RWPE1 (cell line): ENCODE results near the gene ERFE.
"Not testable (repeated sequence)": the region's sequence is repeated elsewhere in the genome, so short reads cannot be mapped to it uniquely, and the experiment has no call there.

Source experiments
- CTCF ChIA-PET: fragments of 350-600 bp; sonication (Branson Sonifier 250); formaldehyde crosslinking; extraction: SDS; loops from one replicate; lab custom pipeline; 2021; lab: Yijun Ruan, JAX
- POLR2A ChIA-PET: fragments of 400-600 bp; formaldehyde crosslinking; extraction: SDS; loops from one replicate; lab custom pipeline; 2020; ENCODE audit warnings: antibody characterized with exemption; ENCODE audit not compliant: low non-redundant PET; lab: Yijun Ruan, JAX
- DNase-seq: peaks from one replicate; pipeline ENCODE4 v3.0.0; 2012; ENCODE audit warnings: low spot score
- H3K27ac ChIP-seq: fragments of 450-650 bp; 2 replicates; pipeline ENCODE4 v1.5.1; 2017
- TF ChIP-seq, protein P1 (sequence below): fragments of 450-650 bp; conservative IDR thresholded peaks from 2 replicates; pipeline ENCODE4 v1.5.1; 2017; ENCODE audit warnings: low read depth, mild to moderate bottlenecking

Gene ERFE

DNA sequence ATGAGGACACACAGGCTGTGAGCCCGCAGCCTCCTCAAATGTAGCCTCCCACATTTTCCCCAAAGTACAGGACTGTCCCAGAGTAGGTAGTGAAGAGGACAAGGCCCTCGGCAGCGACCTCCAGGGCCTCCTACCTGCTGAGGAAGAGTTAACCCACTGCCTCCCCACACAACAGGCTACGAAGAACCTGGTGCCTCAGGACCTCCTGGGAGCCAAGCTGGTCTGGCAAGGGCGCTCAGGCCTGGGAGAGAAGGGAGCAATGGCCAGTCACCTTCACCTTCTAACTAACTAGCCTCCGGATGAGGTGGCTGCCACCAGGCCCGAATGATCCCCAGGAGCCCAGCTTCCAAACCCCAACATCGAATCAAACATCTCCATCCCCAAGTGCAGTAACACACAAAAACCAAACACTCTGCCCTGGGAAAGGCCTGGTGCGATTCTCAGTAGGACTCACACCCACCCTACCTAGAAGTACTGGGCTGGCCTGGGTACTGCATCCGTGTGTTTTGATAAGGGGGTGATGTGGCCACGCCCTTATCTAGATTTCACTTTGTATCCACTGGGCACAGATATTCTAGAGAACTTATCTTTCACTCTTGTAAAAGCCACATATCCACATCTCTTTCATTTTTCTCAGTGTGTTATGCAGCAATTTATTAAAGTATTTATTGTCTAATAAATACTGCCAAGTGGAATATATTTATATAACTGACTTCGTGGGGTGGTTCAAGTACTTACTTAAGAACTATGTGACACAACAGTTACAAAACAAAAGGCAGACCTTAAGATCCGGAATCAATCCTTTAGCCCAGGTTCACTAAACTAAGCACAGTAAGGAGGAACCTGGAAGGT is 9.7 kb downstream of the ERFE start:
- CTCF ChIA-PET, result interaction anchor here (1.0 kb wide), 1 partner anchor 9 kb away, joined by 3 read pairs; the partner anchor contains the start of gene ERFE
- POLR2A ChIA-PET, result no interaction called here
- peak overlapping the region; percentile 97 for H3K27ac ChIP-seq
- DNase-seq, result no peak
- TF ChIP-seq, protein P1, sequence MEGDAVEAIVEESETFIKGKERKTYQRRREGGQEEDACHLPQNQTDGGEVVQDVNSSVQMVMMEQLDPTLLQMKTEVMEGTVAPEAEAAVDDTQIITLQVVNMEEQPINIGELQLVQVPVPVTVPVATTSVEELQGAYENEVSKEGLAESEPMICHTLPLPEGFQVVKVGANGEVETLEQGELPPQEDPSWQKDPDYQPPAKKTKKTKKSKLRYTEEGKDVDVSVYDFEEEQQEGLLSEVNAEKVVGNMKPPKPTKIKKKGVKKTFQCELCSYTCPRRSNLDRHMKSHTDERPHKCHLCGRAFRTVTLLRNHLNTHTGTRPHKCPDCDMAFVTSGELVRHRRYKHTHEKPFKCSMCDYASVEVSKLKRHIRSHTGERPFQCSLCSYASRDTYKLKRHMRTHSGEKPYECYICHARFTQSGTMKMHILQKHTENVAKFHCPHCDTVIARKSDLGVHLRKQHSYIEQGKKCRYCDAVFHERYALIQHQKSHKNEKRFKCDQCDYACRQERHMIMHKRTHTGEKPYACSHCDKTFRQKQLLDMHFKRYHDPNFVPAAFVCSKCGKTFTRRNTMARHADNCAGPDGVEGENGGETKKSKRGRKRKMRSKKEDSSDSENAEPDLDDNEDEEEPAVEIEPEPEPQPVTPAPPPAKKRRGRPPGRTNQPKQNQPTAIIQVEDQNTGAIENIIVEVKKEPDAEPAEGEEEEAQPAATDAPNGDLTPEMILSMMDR, result no peak

DNA sequence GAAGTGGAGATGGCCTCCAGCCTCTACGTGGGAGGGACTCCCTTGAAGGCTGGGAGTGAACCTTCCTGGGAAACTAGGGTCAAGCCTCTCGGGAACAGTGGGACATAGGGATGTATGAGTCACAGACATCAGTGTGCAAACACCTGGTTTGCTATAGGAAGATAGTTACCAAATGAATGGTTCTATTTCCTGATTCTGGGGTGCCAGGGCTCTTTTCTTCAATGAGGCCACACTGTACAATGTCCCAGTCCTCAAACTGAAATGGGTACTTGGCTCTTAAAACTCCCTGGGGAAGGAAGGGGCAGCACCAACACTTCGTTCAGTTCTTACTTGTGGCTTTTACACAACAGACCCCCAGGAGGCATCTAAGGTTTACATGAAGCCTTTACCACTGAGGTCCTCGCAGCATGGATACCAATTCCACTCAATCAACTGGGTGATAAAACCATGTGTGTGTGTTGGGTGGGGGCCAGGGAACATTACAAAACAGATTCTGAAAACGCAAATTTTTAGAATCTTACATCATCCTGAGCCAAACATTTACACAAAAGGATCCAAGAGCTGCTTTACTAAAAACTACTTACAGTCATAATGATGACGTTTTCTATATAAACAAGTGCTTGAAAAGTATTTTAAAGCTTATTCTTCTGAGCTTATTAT is 10.4 kb downstream of the ERFE start:
- TF ChIP-seq, protein P1, result no peak
- POLR2A ChIA-PET, result no interaction called here
- CTCF ChIA-PET, result interaction anchor here (0.7 to 0.9 kb wide), 2 partner anchors 10 to 246 kb away, joined by 3 to 4 read pairs; partner anchors contain the start of gene ERFE
- peak overlapping the region; percentile 97 for H3K27ac ChIP-seq
- peak; percentile 52 for DNase-seq

DNA sequence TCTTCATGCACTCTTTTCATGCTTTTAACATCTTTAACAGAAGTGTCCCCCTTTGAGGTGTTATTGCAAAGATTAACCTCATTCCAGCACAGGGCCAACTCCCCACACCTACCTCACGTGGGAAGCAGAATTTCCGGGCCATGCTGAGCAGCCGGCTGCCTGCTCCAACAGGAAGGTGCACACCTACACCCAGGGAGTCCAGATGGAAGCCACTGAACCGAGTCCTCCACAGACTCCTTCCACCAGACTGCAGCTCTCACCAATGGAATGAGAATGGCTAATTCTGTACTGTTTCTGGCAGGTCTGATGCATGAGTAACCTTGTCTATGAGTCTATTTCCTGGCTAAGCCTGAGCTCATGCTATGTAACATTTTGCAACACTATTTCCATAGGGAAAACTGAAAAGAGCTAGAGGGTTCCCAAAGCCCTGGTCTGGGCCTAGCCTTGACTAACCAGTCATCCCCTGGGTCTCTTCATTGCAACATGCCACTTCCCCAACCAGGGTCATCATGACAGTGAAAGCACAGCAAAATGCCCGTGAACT is 11.0 kb downstream of the ERFE start:
- POLR2A ChIA-PET, result interaction anchor here (0.6 kb wide), 1 partner anchor 246 kb away, joined by 3 read pairs; no protein-coding TSS in a partner anchor
- CTCF ChIA-PET, result interaction anchor here (0.7 to 0.9 kb wide), 2 partner anchors 11 to 246 kb away, joined by 3 to 4 read pairs; partner anchors contain the start of gene ERFE
- TF ChIP-seq, protein P1, result no peak
- DNase-seq, result peak; percentile 90
- peak overlapping the region; percentile 97 for H3K27ac ChIP-seq

DNA sequence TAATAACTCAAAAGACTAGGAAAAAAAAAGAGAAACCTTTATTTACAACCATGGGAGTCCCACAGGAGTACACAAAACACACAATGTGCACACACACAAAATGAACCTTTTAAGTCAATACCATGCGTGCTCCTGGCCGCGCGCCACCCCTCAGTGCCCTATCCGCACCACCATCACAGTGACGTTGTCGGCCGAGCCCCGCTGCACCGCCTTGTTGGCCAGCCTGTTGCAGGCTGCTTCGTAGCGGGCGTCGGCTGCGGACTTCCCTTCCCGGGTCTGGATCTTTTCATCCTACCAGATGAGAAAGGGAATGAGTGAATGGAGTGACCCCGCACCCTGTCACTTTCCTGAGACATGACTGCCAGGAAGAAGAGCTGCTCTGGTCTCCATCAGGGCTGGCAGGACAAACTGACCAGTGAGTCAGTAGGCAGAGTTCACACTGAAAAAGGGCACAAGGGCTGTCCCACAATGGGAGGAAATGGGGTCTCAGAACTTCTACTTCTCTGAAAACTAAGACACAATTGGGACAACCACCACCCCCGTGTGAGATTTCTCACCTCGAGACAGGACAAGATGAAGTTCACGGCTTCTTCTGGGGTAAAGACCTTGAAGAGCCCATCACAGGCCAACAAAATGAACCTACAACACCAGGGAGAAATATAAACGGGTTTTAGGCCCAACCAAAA is 11.8 kb downstream of the ERFE start:
- TF ChIP-seq, protein P1, result no peak
- no peak for DNase-seq
- ChIA-PET CTCF (no interaction called here), POLR2A (interaction anchor here (0.6 kb wide), 1 partner anchor 246 kb away, joined by 3 read pairs; no protein-coding TSS in a partner anchor)
- H3K27ac ChIP-seq, result peak overlapping the region; percentile 97

DNA sequence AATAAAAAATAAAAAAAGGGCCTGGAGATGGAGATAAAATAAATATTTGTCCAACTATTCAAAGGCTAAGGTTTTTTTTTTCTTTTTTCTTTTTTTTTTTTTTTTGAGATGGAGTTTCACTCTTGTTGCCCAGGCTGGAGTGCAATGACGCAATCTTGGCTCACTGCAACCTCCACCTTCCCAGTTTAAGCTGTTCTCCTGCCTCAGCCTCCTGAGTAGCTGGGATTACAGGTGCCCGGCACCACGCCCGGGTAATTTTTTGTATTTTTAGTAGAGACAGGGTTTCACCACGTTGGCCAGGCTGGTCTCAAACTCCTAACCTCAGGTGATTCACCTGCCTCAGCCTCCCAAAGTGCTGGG is 12.3 kb downstream of the ERFE start:
- POLR2A ChIA-PET, result not testable (repeated sequence)
- peak overlapping the region; percentile 97 for H3K27ac ChIP-seq

DNA sequence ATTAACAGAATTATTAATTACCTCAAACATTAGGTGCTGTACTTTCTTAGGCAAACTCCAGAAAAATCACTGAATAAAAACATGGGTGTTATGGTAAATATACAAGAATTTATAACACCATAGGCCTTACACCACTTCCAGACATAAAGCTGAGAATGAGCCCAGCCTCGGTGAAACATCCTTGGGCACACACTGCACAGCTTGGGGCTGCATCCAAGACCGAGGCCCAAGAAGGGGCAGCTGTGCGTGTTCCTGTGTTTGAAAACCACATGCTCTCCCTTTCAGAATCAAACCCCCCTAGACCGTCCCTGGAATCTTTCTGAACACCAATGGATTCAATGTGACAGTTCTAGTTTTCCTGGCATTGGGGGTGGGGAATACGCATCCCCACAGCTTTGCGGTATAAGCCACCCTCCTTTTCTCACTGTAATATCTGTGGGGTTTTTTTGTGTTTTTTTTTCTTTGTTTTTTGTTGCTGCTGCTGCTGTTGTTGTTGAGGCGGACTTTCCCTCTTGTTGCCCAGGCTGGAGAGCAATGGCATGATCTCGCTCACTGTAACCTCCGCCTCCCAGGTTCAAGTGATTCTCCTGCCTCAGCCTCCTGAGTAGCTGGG is 12.9 kb downstream of the ERFE start:
- peak overlapping the region; percentile 97 for H3K27ac ChIP-seq
- TF ChIP-seq, protein P1, result no peak
- POLR2A ChIA-PET, result no interaction called here
- CTCF ChIA-PET, result no interaction called here
- no peak for DNase-seq

More for the DNA sequence above, 12.3 kb downstream of the ERFE start:
- DNase-seq, CTCF ChIA-PET: not testable (repeated sequence)
